ENCODE measurements around the gene PDGFA. TPM values are rescaled to one million over a fixed set of nuclear protein-coding genes. Genes with fewer than 3 reads are reported as not detected.

PDGFA gene
- total and polyA plus RNA-seq, 3 donors from 2014 or later: 7.2 to 13.8 (median 13.8) TPM

GRCh38 chr7:514242-514641 is 5.4 kb downstream of the PDGFA start:
- 76 to 87% methylated on average over 9 to 10 of the region's 10 CpGs for WGBS, 2 donors
- Histone ChIP-seq H3K27ac (no peak overlapping the region), H3K27me3 (no peaks in the 10 kb centered on the region), H3K4me1 (peaks cover 15% of the 10 kb centered on the region), H3K9me3 (no peaks in the 10 kb centered on the region), H3K36me3 (ENCODE audit: low read depth, missing control alignments) (no peaks in the 10 kb centered on the region), H3K4me3 (no peak overlapping the region)
- TF ChIP-seq CTCF (IDR thresholded peaks at IDR 0.05): no peak
- no peak for TF ChIP-seq POLR2A (IDR thresholded peaks at IDR 0.05)
- intact Hi-C loops (cut with DNase I; ENCODE audit: low total_unique reads): no loop called here
- no peak for DNase-seq

DNA sequence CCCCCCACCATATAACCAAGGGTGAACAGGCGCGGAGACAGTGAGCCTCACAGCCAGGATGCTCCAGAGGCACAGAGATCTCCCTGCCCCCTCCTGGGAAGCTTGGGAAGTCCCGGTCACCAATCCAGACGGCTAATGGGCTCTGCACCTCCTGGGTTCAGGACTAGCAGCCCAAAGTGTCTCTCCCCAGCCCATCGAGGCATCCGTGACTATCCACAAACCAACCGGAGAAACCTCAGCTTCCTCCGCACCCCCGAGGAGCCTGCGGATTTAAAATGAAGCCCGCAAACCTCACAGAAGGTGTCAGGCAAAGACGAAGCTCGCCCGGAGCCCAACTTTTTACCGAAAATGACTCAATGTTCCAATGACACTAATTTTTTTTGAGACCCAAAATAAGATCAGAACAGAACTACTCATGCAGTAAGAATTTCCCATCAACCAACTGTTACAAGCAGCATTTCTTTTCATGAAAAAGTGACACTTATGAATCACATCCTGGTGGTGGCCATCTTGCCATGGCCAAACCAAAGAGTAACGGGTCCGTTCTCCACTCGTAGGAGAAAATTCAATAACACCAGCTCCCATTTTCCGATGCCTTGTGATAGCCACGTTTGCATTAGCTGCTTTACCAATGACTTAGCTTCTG is 6.0 kb downstream of the PDGFA start:
- intact Hi-C loops (cut with DNase I; ENCODE audit: low total_unique reads): no loop called here
- WGBS, 2 donors: 89% methylated on average over 19 to 20 of the region's 20 CpGs
- TF ChIP-seq POLR2A (IDR thresholded peaks at IDR 0.05) (no peak), CTCF (IDR thresholded peaks at IDR 0.05) (no peak)
- no peaks in the 10 kb centered on the region for H3K9me3 ChIP-seq
- no peak overlapping the region for H3K4me3 ChIP-seq
- H3K27ac ChIP-seq: no peak overlapping the region
- peaks cover 13% of the 10 kb centered on the region for H3K4me1 ChIP-seq
- no peak for DNase-seq
- no peaks in the 10 kb centered on the region for H3K36me3 ChIP-seq (ENCODE audit: low read depth, missing control alignments)
- no peaks in the 10 kb centered on the region for H3K27me3 ChIP-seq

- intact Hi-C loops (cut with DNase I; ENCODE audit: low total_unique reads): no loop called here
- no peak overlapping the region for H3K27ac ChIP-seq
These were observed 6.9 kb downstream of the PDGFA start for GRCh38 chr7:512541-513311.

DNA sequence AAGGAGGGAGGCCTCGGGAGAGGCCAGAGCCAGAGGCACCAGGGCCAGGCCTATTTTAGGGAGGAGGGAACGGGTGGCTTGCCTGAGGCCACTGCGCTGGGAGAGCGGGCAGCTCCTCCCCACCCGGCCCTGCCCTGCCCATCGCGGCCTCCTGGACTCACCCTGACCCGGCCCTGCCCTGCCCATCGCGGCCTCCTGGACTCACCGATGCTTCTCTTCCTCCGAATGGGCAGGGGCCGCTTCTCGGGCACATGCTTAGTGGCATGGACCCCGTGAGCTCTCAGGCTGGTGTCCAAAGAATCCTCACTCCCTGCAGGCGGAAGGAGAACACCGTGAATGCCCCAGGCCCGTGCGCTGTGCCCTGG is 7.5 kb downstream of the PDGFA start:
- WGBS, 2 donors: 89 to 90% methylated on average over 15 to 19 of the region's 19 CpGs

More at GRCh38 chr7:512541-513311, 6.9 kb downstream of the PDGFA start:
- TF ChIP-seq CTCF (IDR thresholded peaks at IDR 0.05) (no peak), POLR2A (IDR thresholded peaks at IDR 0.05) (no peak)
- Histone ChIP-seq H3K27me3 (no peaks in the 10 kb centered on the region), H3K4me3 (no peak overlapping the region), H3K36me3 (ENCODE audit: low read depth, missing control alignments) (no peaks in the 10 kb centered on the region), H3K4me1 (peaks cover 5% of the 10 kb centered on the region), H3K9me3 (no peaks in the 10 kb centered on the region)
- DNase-seq: no peak
- 68 to 76% methylated on average over 18 to 32 of the region's 32 CpGs for WGBS, 2 donors

More for the DNA sequence above, 7.5 kb downstream of the PDGFA start:
- Histone ChIP-seq H3K4me1 (peaks cover 5% of the 10 kb centered on the region), H3K27ac (no peak overlapping the region), H3K27me3 (no peaks in the 10 kb centered on the region), H3K36me3 (ENCODE audit: low read depth, missing control alignments) (no peaks in the 10 kb centered on the region), H3K9me3 (no peaks in the 10 kb centered on the region), H3K4me3 (no peak overlapping the region)
- intact Hi-C loops (cut with DNase I; ENCODE audit: low total_unique reads): no loop called here
- TF ChIP-seq POLR2A (IDR thresholded peaks at IDR 0.05): no peak
- no peak for TF ChIP-seq CTCF (IDR thresholded peaks at IDR 0.05)
- DNase-seq: no peak
